AG09319 (cell line): ENCODE measurements around the gene IDUA.

Source experiments
- DNase-seq: peaks from one replicate; pipeline ENCODE4 v3.0.0-alpha.2; 2010; ENCODE audit warnings: low read depth; ENCODE audit errors: extremely low read depth
- TF ChIP-seq, protein P1 (sequence below): IDR thresholded peaks from 2 replicates; pipeline ENCODE4 v1.5.1; 2011; ENCODE audit warnings: low read depth, mild to moderate bottlenecking, inconsistent platforms, low read length, moderate library complexity

The IDUA gene

GRCh38 chr4:987624-988513 is 1.0 kb downstream of the IDUA start:
- TF ChIP-seq, protein P1, sequence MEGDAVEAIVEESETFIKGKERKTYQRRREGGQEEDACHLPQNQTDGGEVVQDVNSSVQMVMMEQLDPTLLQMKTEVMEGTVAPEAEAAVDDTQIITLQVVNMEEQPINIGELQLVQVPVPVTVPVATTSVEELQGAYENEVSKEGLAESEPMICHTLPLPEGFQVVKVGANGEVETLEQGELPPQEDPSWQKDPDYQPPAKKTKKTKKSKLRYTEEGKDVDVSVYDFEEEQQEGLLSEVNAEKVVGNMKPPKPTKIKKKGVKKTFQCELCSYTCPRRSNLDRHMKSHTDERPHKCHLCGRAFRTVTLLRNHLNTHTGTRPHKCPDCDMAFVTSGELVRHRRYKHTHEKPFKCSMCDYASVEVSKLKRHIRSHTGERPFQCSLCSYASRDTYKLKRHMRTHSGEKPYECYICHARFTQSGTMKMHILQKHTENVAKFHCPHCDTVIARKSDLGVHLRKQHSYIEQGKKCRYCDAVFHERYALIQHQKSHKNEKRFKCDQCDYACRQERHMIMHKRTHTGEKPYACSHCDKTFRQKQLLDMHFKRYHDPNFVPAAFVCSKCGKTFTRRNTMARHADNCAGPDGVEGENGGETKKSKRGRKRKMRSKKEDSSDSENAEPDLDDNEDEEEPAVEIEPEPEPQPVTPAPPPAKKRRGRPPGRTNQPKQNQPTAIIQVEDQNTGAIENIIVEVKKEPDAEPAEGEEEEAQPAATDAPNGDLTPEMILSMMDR: no peak
- no peak for DNase-seq

DNA sequence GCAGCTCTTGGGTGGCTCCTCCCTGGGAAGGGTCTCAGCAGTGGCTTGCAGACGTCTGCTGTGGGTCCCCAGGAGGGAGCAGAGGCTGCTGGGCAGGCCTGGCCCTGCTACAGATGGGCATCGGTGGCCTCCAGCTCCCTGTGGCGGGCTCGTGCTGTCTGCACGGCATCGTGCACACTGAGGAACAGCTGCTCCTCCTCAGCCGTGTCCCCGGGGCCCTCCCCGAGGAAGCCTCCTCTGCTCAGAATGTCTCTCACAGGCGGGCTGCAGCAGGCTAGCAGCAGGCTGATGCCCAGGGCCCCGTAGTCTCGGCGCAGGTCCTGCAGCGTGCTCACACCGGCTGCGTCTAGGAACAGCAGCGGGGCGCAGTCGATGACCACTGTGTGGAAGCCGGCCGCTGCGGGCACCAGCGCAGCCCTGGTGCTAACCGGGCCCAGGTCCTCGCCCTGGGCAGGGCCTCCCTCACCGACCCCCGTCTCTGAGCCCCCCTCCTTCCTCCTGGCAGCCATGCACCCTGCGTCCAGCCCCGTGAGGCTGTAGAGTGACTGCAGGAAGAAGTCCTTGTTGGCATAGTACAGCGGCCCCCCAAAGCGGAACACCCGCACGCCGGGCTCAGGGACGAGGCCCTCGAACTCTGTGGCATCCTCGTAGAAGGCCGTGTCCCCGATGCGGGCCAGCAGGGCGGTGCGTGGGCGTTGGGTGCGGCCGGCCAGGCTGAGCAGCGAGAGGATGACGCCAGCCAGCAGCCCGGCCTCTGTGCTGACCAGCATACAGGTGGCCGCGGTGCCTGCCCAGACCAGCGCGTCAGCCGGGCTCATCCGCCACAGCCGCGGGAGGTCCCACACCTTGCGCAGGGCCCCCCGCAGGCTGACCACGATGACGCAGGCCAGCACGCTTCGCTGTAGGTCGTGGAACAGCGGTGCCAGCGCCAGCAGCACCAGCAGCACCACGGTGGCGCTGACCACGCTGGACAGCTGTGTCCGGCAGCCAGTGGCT is 2.2 kb downstream of the IDUA start:
- no peak for DNase-seq
- TF ChIP-seq, protein P1: no peak

GRCh38 chr4:989722-990471 is 3.1 kb downstream of the IDUA start:
- no peak for DNase-seq
- TF ChIP-seq, protein P1: no peak

- no peak for DNase-seq
- TF ChIP-seq, protein P1: no peak
These were observed 4.0 kb downstream of the IDUA start for GRCh38 chr4:990746-991367.

GRCh38 chr4:991451-992296 is 4.8 kb downstream of the IDUA start:
- no peak for DNase-seq
- TF ChIP-seq, protein P1: no peak
